ENCODE data around the gene OXCT1. TPM values are rescaled to one million over a fixed set of nuclear protein-coding genes. Genes with fewer than 3 reads are reported as not detected.

Gene OXCT1
- total RNA-seq, 6 experiments from 2014 or later = 40.4 to 44.0 (median 40.8) TPM

DNA sequence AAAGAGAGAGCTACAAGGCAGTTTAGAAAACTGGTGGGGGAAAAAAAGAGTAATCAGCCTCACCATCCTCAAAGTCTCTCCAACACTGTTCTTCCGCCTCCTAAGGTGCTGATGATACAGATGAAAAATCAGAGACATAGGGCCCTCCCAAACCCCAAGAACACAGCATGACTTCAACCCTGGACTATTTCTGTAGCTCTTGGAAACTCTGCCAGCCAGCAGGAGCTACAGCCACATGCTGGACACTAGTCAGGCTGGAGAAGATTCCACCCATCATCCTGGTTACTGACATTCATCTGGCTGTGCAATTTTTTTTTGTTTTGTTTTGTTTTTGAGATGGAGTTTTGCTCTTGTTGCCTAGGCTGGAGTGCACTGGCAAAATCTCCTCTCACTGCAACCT lies 42.4 kb downstream of the OXCT1 start:
- DNase-seq = no peak
- Mint-ChIP-seq H3K27ac (no peak overlapping the region), H3K9me3 (peaks cover 11% of the 10 kb centered on the region), H3K4me1 (ENCODE audit: low read depth) (0 out of 2 replicates have a peak, but pooled peaks cover 5% of the 10 kb centered on the region), H3K4me3 (no peak overlapping the region), H3K27me3 (ENCODE audit: insufficient read depth) (no peaks in the 10 kb centered on the region), H3K36me3 (ENCODE audit: low read depth) (peaks cover 28% of the 10 kb centered on the region)
- TF ChIP-seq, protein P1, sequence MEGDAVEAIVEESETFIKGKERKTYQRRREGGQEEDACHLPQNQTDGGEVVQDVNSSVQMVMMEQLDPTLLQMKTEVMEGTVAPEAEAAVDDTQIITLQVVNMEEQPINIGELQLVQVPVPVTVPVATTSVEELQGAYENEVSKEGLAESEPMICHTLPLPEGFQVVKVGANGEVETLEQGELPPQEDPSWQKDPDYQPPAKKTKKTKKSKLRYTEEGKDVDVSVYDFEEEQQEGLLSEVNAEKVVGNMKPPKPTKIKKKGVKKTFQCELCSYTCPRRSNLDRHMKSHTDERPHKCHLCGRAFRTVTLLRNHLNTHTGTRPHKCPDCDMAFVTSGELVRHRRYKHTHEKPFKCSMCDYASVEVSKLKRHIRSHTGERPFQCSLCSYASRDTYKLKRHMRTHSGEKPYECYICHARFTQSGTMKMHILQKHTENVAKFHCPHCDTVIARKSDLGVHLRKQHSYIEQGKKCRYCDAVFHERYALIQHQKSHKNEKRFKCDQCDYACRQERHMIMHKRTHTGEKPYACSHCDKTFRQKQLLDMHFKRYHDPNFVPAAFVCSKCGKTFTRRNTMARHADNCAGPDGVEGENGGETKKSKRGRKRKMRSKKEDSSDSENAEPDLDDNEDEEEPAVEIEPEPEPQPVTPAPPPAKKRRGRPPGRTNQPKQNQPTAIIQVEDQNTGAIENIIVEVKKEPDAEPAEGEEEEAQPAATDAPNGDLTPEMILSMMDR (IDR thresholded peaks at IDR 0.05) = no peak

GRCh38 chr5:41822036-41822435 lies 48.2 kb downstream of the OXCT1 start:
- no peak overlapping the region for H3K27ac Mint-ChIP-seq
- no peaks in the 10 kb centered on the region for H3K9me3 Mint-ChIP-seq
- peaks cover 6% of the 10 kb centered on the region; the same call in 1 of the 2 replicates for H3K4me1 Mint-ChIP-seq (ENCODE audit: low read depth)

GRCh38 chr5:41821051-41821450 lies 49.2 kb downstream of the OXCT1 start:
- no peaks in the 10 kb centered on the region for H3K9me3 Mint-ChIP-seq
- H3K27me3 Mint-ChIP-seq (ENCODE audit: insufficient read depth) = no peaks in the 10 kb centered on the region
- TF ChIP-seq, protein P1 (IDR thresholded peaks at IDR 0.05) = no peak
- peaks cover 15% of the 10 kb centered on the region for H3K4me1 Mint-ChIP-seq (ENCODE audit: low read depth)
- no peak overlapping the region for H3K4me3 Mint-ChIP-seq
- H3K36me3 Mint-ChIP-seq (ENCODE audit: low read depth) = no peaks in the 10 kb centered on the region
- DNase-seq = no peak
- no peak overlapping the region for H3K27ac Mint-ChIP-seq

More at GRCh38 chr5:41822036-41822435, 48.2 kb downstream of the OXCT1 start:
- no peak for DNase-seq
- H3K27me3 Mint-ChIP-seq (ENCODE audit: insufficient read depth) = no peaks in the 10 kb centered on the region
- peaks cover 5% of the 10 kb centered on the region; the same call in 1 of the 2 replicates for H3K36me3 Mint-ChIP-seq (ENCODE audit: low read depth)
- no peak overlapping the region for H3K4me3 Mint-ChIP-seq
- TF ChIP-seq, protein P1 (IDR thresholded peaks at IDR 0.05) = no peak

GRCh38 chr5:41820150-41820549 lies 50.1 kb downstream of the OXCT1 start:
- no peak overlapping the region for H3K4me3 Mint-ChIP-seq
- no peaks in the 10 kb centered on the region for H3K36me3 Mint-ChIP-seq (ENCODE audit: low read depth)
- no peaks in the 10 kb centered on the region for H3K27me3 Mint-ChIP-seq (ENCODE audit: insufficient read depth)
- TF ChIP-seq, protein P1 (IDR thresholded peaks at IDR 0.05) = no peak
- DNase-seq = no peak
- H3K9me3 Mint-ChIP-seq = no peaks in the 10 kb centered on the region
- no peak overlapping the region for H3K27ac Mint-ChIP-seq
- H3K4me1 Mint-ChIP-seq (ENCODE audit: low read depth) = peaks cover 20% of the 10 kb centered on the region

- no peak overlapping the region for H3K4me3 Mint-ChIP-seq
- H3K27ac Mint-ChIP-seq = peak overlapping the region; percentile 25; the same call in 1 of the 2 replicates
- peaks cover 20% of the 10 kb centered on the region for H3K4me1 Mint-ChIP-seq (ENCODE audit: low read depth)
- TF ChIP-seq, protein P1 (IDR thresholded peaks at IDR 0.05) = no peak
- H3K27me3 Mint-ChIP-seq (ENCODE audit: insufficient read depth) = no peaks in the 10 kb centered on the region
- DNase-seq = no peak
- H3K36me3 Mint-ChIP-seq (ENCODE audit: low read depth) = peaks cover 5% of the 10 kb centered on the region; the same call in 1 of the 2 replicates
- H3K9me3 Mint-ChIP-seq = no peaks in the 10 kb centered on the region
These were observed 52.5 kb downstream of the OXCT1 start for GRCh38 chr5:41817625-41818301.

Measured in HFFc6 (cell line).